Measurements from ENCODE around the gene FCSK. TPM values are rescaled to one million over a fixed set of nuclear protein-coding genes. Genes with fewer than 3 reads are reported as not detected.

The FCSK gene
- polyA plus RNA-seq, 1 donor from 2014 or later, result 10.7 TPM

DNA sequence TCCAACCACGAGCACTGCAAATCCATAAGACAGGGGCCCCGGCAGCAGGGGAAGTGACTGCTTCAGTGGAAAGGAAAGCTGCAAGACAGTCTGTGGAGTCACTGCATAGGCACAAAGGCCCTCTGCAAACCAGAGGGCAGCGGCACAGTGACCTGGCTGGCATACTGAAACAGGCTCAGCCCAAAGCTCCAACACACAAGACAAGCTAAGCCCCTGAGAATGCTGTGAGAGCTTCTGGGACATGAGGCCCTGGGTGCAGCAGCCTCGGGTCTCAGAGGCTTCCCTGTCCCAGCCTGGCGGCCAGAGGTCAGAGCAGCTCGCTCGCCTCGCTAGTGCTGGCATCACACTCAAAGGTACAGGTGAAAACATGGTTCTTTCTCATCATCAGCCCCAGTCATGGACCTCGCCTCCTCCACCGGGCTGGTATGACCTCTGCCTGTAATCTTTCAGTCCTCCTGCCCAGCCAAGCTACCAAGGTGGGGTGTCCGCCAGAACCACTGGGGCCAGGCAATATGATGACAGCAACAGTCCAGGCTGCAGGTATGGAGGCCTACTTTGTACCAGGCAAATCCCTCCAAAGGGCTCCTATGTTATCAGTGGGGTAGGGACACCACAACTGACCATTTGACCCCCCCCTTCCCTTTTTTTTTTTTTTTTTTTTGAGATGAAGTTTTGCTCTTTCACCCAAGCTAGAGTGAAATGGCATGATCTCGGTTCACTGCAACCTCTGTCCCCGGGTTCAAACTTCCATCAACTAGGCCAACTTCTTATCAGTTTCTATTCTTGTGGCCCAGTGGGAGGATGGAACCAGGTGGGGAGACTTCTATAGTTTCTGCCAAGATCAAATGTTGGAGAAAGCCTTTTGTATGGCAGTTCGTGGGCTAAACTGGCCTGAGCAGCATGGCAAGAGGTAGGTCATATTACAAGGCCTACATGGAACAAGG is 34.7 kb upstream of the FCSK start:
- Histone ChIP-seq H3K9ac (ENCODE audit: low read length) (no peak overlapping the region), H3K27me3 (ENCODE audit: insufficient read depth, low read depth, low read length) (no peaks in the 10 kb centered on the region), H3F3A (ENCODE audit: insufficient read depth, low read length, poor library complexity, severe bottlenecking) (no peaks in the 10 kb centered on the region), H3K4me3 (ENCODE audit: low read length) (no peak overlapping the region), H3K9me2 (ENCODE audit: insufficient read depth, low read length) (no peaks in the 10 kb centered on the region), H3K36me3 (ENCODE audit: insufficient read depth, low read length) (no peaks in the 10 kb centered on the region), H3K4me2 (ENCODE audit: low read length) (no peak overlapping the region), H3K79me2 (replicated peaks; ENCODE audit: insufficient read depth, low read length) (no peaks in the 10 kb centered on the region), H3K9me3 (ENCODE audit: low read length) (no peaks in the 10 kb centered on the region), H4K20me1 (ENCODE audit: insufficient read depth) (no peaks in the 10 kb centered on the region), H2AFZ (ENCODE audit: low read depth, low read length) (no peak overlapping the region), H3K27ac (ENCODE audit: low read length) (no peak overlapping the region)
- TF ChIP-seq TAF1 (IDR thresholded peaks at IDR 0.05; ENCODE audit: low read depth), result no peak
- TF ChIP-seq EZH2 (IDR thresholded peaks at IDR 0.05; ENCODE audit: borderline replicate concordance, insufficient read depth, low read length, poor library complexity, severe bottlenecking), result no peak
- no peak for TF ChIP-seq RAD21 (conservative IDR thresholded peaks at IDR 0.05)
- TF ChIP-seq EP300 (conservative IDR thresholded peaks at IDR 0.05; ENCODE audit: poor library complexity, severe bottlenecking), result no peak
- TF ChIP-seq, protein P1, sequence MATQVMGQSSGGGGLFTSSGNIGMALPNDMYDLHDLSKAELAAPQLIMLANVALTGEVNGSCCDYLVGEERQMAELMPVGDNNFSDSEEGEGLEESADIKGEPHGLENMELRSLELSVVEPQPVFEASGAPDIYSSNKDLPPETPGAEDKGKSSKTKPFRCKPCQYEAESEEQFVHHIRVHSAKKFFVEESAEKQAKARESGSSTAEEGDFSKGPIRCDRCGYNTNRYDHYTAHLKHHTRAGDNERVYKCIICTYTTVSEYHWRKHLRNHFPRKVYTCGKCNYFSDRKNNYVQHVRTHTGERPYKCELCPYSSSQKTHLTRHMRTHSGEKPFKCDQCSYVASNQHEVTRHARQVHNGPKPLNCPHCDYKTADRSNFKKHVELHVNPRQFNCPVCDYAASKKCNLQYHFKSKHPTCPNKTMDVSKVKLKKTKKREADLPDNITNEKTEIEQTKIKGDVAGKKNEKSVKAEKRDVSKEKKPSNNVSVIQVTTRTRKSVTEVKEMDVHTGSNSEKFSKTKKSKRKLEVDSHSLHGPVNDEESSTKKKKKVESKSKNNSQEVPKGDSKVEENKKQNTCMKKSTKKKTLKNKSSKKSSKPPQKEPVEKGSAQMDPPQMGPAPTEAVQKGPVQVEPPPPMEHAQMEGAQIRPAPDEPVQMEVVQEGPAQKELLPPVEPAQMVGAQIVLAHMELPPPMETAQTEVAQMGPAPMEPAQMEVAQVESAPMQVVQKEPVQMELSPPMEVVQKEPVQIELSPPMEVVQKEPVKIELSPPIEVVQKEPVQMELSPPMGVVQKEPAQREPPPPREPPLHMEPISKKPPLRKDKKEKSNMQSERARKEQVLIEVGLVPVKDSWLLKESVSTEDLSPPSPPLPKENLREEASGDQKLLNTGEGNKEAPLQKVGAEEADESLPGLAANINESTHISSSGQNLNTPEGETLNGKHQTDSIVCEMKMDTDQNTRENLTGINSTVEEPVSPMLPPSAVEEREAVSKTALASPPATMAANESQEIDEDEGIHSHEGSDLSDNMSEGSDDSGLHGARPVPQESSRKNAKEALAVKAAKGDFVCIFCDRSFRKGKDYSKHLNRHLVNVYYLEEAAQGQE (IDR thresholded peaks at IDR 0.05; ENCODE audit: borderline replicate concordance), result no peak
- no peak for TF ChIP-seq SMC3 (conservative IDR thresholded peaks at IDR 0.05; ENCODE audit: poor library complexity)
- TF ChIP-seq POLR2AphosphoS5 (IDR thresholded peaks at IDR 0.05), result no peak
- TF ChIP-seq, protein P2, sequence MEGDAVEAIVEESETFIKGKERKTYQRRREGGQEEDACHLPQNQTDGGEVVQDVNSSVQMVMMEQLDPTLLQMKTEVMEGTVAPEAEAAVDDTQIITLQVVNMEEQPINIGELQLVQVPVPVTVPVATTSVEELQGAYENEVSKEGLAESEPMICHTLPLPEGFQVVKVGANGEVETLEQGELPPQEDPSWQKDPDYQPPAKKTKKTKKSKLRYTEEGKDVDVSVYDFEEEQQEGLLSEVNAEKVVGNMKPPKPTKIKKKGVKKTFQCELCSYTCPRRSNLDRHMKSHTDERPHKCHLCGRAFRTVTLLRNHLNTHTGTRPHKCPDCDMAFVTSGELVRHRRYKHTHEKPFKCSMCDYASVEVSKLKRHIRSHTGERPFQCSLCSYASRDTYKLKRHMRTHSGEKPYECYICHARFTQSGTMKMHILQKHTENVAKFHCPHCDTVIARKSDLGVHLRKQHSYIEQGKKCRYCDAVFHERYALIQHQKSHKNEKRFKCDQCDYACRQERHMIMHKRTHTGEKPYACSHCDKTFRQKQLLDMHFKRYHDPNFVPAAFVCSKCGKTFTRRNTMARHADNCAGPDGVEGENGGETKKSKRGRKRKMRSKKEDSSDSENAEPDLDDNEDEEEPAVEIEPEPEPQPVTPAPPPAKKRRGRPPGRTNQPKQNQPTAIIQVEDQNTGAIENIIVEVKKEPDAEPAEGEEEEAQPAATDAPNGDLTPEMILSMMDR (IDR thresholded peaks at IDR 0.05; ENCODE audit: poor library complexity, severe bottlenecking), result no peak

DNA sequence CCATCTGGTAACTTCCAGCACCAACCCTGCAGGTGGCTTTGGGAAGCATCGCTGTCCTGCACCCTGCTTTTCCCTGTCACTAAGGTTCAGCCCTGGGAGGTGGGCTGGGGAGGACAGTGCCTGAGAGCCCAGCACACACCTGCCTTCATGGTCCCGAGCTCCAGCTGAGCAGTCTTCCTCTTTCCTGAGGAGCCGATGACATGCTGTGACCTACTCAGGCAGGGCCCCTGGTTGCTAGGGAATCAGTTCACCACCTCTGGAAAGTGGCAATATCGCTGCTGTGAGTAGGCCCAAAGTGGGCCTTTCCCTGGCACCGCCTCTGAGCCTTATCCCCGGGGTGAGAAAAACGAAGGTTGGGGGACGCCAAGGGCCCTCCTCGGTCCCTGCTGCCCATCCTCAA is 33.4 kb upstream of the FCSK start:
- no peaks in the 10 kb centered on the region for H3K36me3 ChIP-seq (ENCODE audit: insufficient read depth, low read length)
- H3K9me2 ChIP-seq (ENCODE audit: insufficient read depth, low read length), result no peaks in the 10 kb centered on the region
- H3F3A ChIP-seq (ENCODE audit: insufficient read depth, low read length, poor library complexity, severe bottlenecking), result no peaks in the 10 kb centered on the region
- H3K9me3 ChIP-seq (ENCODE audit: low read length), result no peaks in the 10 kb centered on the region
- TF ChIP-seq EP300 (conservative IDR thresholded peaks at IDR 0.05; ENCODE audit: poor library complexity, severe bottlenecking), result no peak
- no peaks in the 10 kb centered on the region for H4K20me1 ChIP-seq (ENCODE audit: insufficient read depth)
- H3K9ac ChIP-seq (ENCODE audit: low read length), result no peak overlapping the region
- no peak overlapping the region for H2AFZ ChIP-seq (ENCODE audit: low read depth, low read length)
- no peaks in the 10 kb centered on the region for H3K79me2 ChIP-seq (replicated peaks; ENCODE audit: insufficient read depth, low read length)
- no peaks in the 10 kb centered on the region for H3K27me3 ChIP-seq (ENCODE audit: insufficient read depth, low read depth, low read length)
- H3K4me3 ChIP-seq (ENCODE audit: low read length), result no peak overlapping the region
- H3K27ac ChIP-seq (ENCODE audit: low read length), result no peak overlapping the region
- no peak overlapping the region for H3K4me2 ChIP-seq (ENCODE audit: low read length)
